Measurements from ENCODE around the gene UBQLN2. TPM values are rescaled to one million over a fixed set of nuclear protein-coding genes. Genes with fewer than 3 reads are reported as not detected.

The UBQLN2 gene
- total RNA-seq, 1 donor from 2014 or later: 49.8 TPM

DNA sequence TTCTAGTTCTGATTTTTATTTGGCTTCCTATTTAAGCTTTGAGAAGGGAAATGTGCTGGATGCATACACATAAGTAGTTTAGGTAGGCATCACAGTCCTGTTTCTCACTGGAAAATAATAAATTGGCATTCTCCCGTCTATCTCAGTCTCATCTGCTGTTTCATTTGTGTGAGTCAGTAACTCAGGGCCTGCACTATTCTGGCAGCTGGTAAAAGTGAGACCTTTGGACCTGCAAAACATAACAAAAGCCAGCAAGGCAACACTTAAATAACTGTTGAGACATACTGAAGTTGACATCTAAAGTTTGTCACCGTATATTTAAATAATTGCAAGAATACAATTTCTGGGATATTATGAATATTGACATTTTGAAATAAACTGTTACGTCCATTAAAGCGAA is 8.6 kb upstream of the UBQLN2 start:
- no peak for DNase-seq
- no peaks in the 10 kb centered on the region for H3K36me3 Mint-ChIP-seq (ENCODE audit: unreplicated experiment)
- no peaks in the 10 kb centered on the region for H3K4me1 Mint-ChIP-seq (ENCODE audit: low read depth, unreplicated experiment)
- H3K4me3 Mint-ChIP-seq (ENCODE audit: unreplicated experiment): no peak overlapping the region
- no peaks in the 10 kb centered on the region for H3K27me3 Mint-ChIP-seq (ENCODE audit: unreplicated experiment)
- no peak overlapping the region for H3K27ac Mint-ChIP-seq (ENCODE audit: unreplicated experiment)
- no peaks in the 10 kb centered on the region for H3K9me3 Mint-ChIP-seq (ENCODE audit: unreplicated experiment)
- TF ChIP-seq, protein P1, sequence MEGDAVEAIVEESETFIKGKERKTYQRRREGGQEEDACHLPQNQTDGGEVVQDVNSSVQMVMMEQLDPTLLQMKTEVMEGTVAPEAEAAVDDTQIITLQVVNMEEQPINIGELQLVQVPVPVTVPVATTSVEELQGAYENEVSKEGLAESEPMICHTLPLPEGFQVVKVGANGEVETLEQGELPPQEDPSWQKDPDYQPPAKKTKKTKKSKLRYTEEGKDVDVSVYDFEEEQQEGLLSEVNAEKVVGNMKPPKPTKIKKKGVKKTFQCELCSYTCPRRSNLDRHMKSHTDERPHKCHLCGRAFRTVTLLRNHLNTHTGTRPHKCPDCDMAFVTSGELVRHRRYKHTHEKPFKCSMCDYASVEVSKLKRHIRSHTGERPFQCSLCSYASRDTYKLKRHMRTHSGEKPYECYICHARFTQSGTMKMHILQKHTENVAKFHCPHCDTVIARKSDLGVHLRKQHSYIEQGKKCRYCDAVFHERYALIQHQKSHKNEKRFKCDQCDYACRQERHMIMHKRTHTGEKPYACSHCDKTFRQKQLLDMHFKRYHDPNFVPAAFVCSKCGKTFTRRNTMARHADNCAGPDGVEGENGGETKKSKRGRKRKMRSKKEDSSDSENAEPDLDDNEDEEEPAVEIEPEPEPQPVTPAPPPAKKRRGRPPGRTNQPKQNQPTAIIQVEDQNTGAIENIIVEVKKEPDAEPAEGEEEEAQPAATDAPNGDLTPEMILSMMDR (IDR thresholded peaks at IDR 0.05; ENCODE audit: partially characterized antibody, unreplicated experiment): no peak

DNA sequence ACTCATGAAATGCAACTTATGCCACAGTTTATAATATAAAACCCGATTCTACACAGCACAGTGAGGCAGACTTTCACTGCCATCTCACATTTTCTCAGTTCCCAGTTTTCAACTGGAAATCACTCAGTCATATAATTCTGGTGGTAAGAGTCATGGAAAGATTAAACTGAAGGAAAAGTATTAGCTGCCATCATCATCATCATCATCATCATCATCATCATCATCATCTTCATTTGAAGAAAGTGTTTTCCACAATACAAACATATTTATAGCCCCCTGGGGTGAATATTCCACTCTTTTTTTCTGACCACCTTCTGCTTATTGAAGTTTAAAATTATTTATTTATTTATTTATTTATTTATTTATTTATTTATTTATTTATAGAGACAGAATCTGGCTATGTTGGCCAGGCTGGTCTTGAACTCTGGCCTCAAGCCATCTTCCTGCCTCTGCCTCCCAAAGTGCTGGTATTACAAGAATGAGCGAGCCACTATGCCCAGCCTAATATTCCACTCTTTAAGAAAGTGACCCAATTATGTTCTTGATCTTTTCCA is 6.0 kb upstream of the UBQLN2 start:
- TF ChIP-seq, protein P1 (IDR thresholded peaks at IDR 0.05; ENCODE audit: partially characterized antibody, unreplicated experiment): no peak
- Mint-ChIP-seq H3K27me3 (ENCODE audit: unreplicated experiment) (no peaks in the 10 kb centered on the region), H3K27ac (ENCODE audit: unreplicated experiment) (no peak overlapping the region), H3K4me1 (ENCODE audit: low read depth, unreplicated experiment) (no peaks in the 10 kb centered on the region), H3K36me3 (ENCODE audit: unreplicated experiment) (no peaks in the 10 kb centered on the region), H3K4me3 (ENCODE audit: unreplicated experiment) (no peak overlapping the region), H3K9me3 (ENCODE audit: unreplicated experiment) (no peaks in the 10 kb centered on the region)
- DNase-seq: no peak

DNA sequence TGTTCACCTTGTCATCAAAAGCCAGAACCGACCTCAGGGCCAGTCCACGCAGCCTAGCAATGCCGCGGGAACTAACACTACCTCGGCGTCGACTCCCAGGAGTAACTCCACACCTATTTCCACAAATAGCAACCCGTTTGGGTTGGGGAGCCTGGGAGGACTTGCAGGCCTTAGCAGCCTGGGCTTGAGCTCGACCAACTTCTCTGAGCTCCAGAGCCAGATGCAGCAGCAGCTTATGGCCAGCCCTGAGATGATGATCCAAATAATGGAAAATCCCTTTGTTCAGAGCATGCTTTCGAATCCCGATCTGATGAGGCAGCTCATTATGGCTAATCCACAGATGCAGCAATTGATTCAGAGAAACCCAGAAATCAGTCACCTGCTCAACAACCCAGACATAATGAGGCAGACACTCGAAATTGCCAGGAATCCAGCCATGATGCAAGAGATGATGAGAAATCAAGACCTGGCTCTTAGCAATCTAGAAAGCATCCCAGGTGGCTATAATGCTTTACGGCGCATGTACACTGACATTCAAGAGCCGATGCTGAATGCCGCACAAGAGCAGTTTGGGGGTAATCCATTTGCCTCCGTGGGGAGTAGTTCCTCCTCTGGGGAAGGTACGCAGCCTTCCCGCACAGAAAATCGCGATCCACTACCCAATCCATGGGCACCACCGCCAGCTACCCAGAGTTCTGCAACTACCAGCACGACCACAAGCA is 898 bp downstream of the UBQLN2 start:
- Mint-ChIP-seq H3K4me3 (ENCODE audit: unreplicated experiment) (peak overlapping the region; percentile 100), H3K27me3 (ENCODE audit: unreplicated experiment) (peaks cover 3% of the 10 kb centered on the region), H3K9me3 (ENCODE audit: unreplicated experiment) (peaks cover 8% of the 10 kb centered on the region), H3K36me3 (ENCODE audit: unreplicated experiment) (no peaks in the 10 kb centered on the region), H3K4me1 (ENCODE audit: low read depth, unreplicated experiment) (peaks cover 2% of the 10 kb centered on the region), H3K27ac (ENCODE audit: unreplicated experiment) (peak overlapping the region; percentile 98)
- DNase-seq: peak; percentile 20
- TF ChIP-seq, protein P1 (IDR thresholded peaks at IDR 0.05; ENCODE audit: partially characterized antibody, unreplicated experiment): no peak

- peak; percentile 17 for DNase-seq
- Mint-ChIP-seq H3K27ac (ENCODE audit: unreplicated experiment) (peak overlapping the region; percentile 98), H3K36me3 (ENCODE audit: unreplicated experiment) (no peaks in the 10 kb centered on the region), H3K4me1 (ENCODE audit: low read depth, unreplicated experiment) (peaks cover 2% of the 10 kb centered on the region), H3K27me3 (ENCODE audit: unreplicated experiment) (peaks cover 3% of the 10 kb centered on the region), H3K9me3 (ENCODE audit: unreplicated experiment) (peaks cover 8% of the 10 kb centered on the region), H3K4me3 (ENCODE audit: unreplicated experiment) (peak overlapping the region; percentile 100)
- TF ChIP-seq, protein P1 (IDR thresholded peaks at IDR 0.05; ENCODE audit: partially characterized antibody, unreplicated experiment): no peak
These were observed 1.8 kb downstream of the UBQLN2 start for GRCh38 chrX:56564921-56565840.

Measured in glutamatergic neuron (in vitro differentiated cells).